Camera-type eye (tissue), 1 donor: ENCODE measurements around the gene PKHD1. TPM values are rescaled to one million over a fixed set of nuclear protein-coding genes. Genes with fewer than 3 reads are reported as not detected.

Source experiments
- total RNA-seq: library from RNA; depleted of rRNA; stranded (reverse); fragments of >200 nt; gene quantifications from one replicate; pipeline ENCODE4 v1.2.3, GENCODE V29; 2014

PKHD1 gene, protein sequence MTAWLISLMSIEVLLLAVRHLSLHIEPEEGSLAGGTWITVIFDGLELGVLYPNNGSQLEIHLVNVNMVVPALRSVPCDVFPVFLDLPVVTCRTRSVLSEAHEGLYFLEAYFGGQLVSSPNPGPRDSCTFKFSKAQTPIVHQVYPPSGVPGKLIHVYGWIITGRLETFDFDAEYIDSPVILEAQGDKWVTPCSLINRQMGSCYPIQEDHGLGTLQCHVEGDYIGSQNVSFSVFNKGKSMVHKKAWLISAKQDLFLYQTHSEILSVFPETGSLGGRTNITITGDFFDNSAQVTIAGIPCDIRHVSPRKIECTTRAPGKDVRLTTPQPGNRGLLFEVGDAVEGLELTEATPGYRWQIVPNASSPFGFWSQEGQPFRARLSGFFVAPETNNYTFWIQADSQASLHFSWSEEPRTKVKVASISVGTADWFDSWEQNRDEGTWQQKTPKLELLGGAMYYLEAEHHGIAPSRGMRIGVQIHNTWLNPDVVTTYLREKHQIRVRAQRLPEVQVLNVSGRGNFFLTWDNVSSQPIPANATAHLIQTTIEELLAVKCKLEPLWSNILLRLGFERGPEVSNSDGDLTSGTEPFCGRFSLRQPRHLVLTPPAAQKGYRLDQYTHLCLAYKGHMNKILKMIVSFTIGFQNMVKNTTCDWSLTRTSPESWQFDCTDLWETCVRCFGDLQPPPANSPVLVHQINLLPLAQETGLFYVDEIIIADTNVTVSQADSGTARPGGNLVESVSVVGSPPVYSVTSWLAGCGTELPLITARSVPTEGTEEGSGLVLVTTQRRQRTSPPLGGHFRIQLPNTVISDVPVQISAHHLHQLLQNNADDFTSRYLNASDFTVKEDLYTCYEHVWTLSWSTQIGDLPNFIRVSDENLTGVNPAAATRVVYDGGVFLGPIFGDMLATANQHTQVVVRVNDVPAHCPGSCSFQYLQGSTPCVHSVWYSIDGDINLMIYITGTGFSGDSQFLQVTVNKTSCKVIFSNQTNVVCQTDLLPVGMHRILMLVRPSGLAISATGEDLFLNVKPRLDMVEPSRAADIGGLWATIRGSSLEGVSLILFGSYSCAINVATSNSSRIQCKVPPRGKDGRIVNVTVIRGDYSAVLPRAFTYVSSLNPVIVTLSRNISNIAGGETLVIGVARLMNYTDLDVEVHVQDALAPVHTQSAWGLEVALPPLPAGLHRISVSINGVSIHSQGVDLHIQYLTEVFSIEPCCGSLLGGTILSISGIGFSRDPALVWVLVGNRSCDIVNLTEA (N-terminal part only)
- 0.66 TPM for total RNA-seq

DNA sequence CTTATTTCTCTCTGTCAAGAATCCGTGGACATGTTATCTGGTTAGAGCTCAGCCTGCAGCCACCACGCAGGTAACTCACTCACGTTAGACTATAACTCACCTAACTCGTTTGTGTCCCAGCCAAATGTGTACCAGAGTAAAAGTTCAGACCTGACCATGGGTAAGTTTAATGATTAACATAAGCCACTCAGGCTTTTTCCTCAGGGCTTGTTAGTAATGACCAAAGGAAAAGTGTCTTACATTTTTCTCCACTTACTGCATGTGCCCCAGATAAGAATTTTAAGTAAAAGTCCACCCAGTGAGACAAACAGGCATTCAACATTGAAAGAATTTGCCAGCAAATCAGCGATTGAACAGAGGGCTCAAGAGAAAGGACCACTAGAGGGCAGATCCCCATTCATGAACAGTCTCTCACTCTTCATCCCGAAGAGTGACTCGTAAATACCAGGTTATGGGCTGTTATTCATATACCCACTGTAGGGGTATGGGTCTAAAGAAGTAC, at the start of gene PKHD1:
PKHD1 (minus strand) TSS at position 116 of the 502 bp plus-strand sequence. CDS start 2,680 bp downstream, outside the sequence.

Other genes with a start within 250 kb of the PKHD1 start
- not detected for gene IL17A, start 98.8 kb upstream of the PKHD1 start, total RNA-seq
- gene IL17F, start 156.9 kb upstream of the PKHD1 start, total RNA-seq, result not detected
- gene MCM3, start 197.1 kb upstream of the PKHD1 start, total RNA-seq, result 63.8 TPM